Activated CD4-positive, alpha-beta T cell treated with anti-CD3 and anti-CD28 coated beads for 36 hours (primary cell): ENCODE measurements around the gene STX17. TPM values are rescaled to one million over a fixed set of nuclear protein-coding genes. Genes with fewer than 3 reads are reported as not detected.

Source experiments
- ATAC-seq: fragments of 200-7000 bp; cut with Tn5 transposase; one replicate; pipeline ENCODE4 v1.10.0; 2021; ENCODE audit warnings: mild to moderate bottlenecking, moderate library complexity
- CTCF ChIA-PET: fragments of 350-600 bp; sonication (Branson Sonifier 250); formaldehyde crosslinking; loops from one replicate; lab custom pipeline; 2021; ENCODE audit warnings: antibody characterized with exemption; lab: Charles Lee
- POLR2A ChIA-PET: fragments of 350-600 bp; sonication (Branson Sonifier 250); formaldehyde crosslinking; loops from one replicate; lab custom pipeline; 2021; ENCODE audit warnings: antibody characterized with exemption, inconsistent platforms; lab: Charles Lee
- DNase-seq: peaks from one replicate; pipeline ENCODE4 v3.0.0-alpha.2; 2020
- H3K27ac Mint-ChIP-seq: one replicate; pipeline ENCODE4 v1.8.0; 2021; ENCODE audit warnings: mixed read lengths
- H3K27me3 Mint-ChIP-seq: one replicate; pipeline ENCODE4 v1.8.0; 2021; ENCODE audit warnings: mixed read lengths
- H3K36me3 Mint-ChIP-seq: one replicate; pipeline ENCODE4 v1.8.0; 2021; ENCODE audit warnings: low read depth, mixed read lengths
- H3K4me1 Mint-ChIP-seq: one replicate; pipeline ENCODE4 v1.8.0; 2021; ENCODE audit warnings: mixed read lengths
- H3K4me3 Mint-ChIP-seq: one replicate; pipeline ENCODE4 v1.8.0; 2021; ENCODE audit warnings: mild to moderate bottlenecking, moderate library complexity, mixed read lengths
- H3K9me3 Mint-ChIP-seq: one replicate; pipeline ENCODE4 v1.8.0; 2021; ENCODE audit warnings: low read depth, mixed read lengths
- intact Hi-C, 2 experiments: fragments of 100-400 bp; cut with DNase I in 1 of 2; cut with micrococcal nuclease in 1 of 2; formaldehyde crosslinking; loops; one replicate each; pipeline versions ENCODE4 v1.14.2 to v1.15.1; 2022 to 2024; cut with DNase I, micrococcal nuclease
- total RNA-seq, 2 experiments: library from RNA; stranded (reverse); gene quantifications; one replicate each; pipeline ENCODE4 v1.2.3, GENCODE V29; 2021

STX17 gene
- total RNA-seq, 2 experiments from 2014 or later, result 32.8 to 35.2 TPM

DNA sequence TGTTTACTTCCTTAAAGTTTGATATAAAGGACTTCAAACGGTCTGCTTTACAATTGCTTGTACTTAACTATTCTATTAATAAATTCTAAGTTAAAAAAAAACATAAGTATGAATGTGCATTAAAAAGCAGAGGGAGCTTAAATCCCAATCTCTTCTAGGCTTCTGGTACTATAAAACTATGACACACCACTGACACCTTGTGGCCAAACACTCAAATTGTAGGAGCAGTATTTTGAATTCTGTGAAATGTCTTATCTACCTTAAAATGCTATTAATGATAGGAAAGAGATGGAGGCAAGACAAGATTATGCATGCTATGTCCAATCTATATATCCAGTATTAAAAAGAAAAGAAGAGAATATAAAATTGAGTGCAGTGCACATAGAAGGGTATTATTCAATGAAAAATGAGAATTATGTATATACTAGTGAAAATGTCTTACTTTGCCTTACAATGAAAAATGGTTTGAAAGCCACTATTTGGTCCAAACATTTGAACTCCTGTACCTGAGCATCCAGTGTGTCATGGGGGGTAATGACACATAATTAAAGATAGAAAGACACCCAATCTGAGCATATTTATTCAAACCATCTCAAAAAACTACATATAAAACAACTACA is 104.7 kb downstream of the STX17 start:
- DNase-seq (peak; percentile 64), ATAC-seq (peak; percentile 53)
- ChIA-PET CTCF (interaction anchor here (0.6 to 2.6 kb wide), 21 partner anchors 9 to 826 kb away, joined by 3 to 16 read pairs (median 3); partner anchors contain the start of genes ALG2 and SEC61B), POLR2A (no interaction called here)
- no peak overlapping the region for H3K4me3 Mint-ChIP-seq
- intact Hi-C loops, result loop anchor here (1.0 to 5.0 kb wide), 8 partner anchors 187 to 844 kb away; partner anchors contain the start of gene NR4A3 (in 1 of the 2)
- H3K36me3 Mint-ChIP-seq, result peaks cover 43% of the 10 kb centered on the region
- H3K4me1 Mint-ChIP-seq, result no peaks in the 10 kb centered on the region
- no peak overlapping the region for H3K27ac Mint-ChIP-seq
- H3K9me3 Mint-ChIP-seq, result peaks cover 2% of the 10 kb centered on the region
- H3K27me3 Mint-ChIP-seq, result no peaks in the 10 kb centered on the region

- intact Hi-C loops, result loop anchor here (5.0 kb wide), 2 partner anchors 190 to 845 kb away; partner anchors contain the start of gene NR4A3 (in 1 of the 2)
Measured at GRCh38 chr9:100012279-100012678, 105.8 kb downstream of the STX17 start.

GRCh38 chr9:100013573-100013972 is 107.1 kb downstream of the STX17 start:
- Mint-ChIP-seq H3K4me1 (no peaks in the 10 kb centered on the region), H3K4me3 (no peak overlapping the region), H3K36me3 (peaks cover 40% of the 10 kb centered on the region), H3K9me3 (peaks cover 2% of the 10 kb centered on the region), H3K27ac (no peak overlapping the region), H3K27me3 (no peaks in the 10 kb centered on the region)
- CTCF ChIA-PET, result interaction anchor here (0.7 to 1.7 kb wide), 4 partner anchors 13 to 244 kb away, joined by 3 to 9 read pairs (median 4); no protein-coding TSS in a partner anchor
- POLR2A ChIA-PET, result no interaction called here
- DNase-seq (no peak), ATAC-seq (no peak)
- intact Hi-C loops, result loop anchor here (5.0 kb wide), 2 partner anchors 191 to 846 kb away; partner anchors contain the start of gene NR4A3 (in 1 of the 2)

More at GRCh38 chr9:100012279-100012678, 105.8 kb downstream of the STX17 start:
- ChIA-PET CTCF (interaction anchor here (0.6 to 2.6 kb wide), 9 partner anchors 33 to 313 kb away, joined by 3 to 16 read pairs (median 3); no protein-coding TSS in a partner anchor), POLR2A (no interaction called here)
- Mint-ChIP-seq H3K27me3 (no peaks in the 10 kb centered on the region), H3K36me3 (peaks cover 43% of the 10 kb centered on the region), H3K27ac (no peak overlapping the region), H3K4me3 (no peak overlapping the region), H3K9me3 (peaks cover 2% of the 10 kb centered on the region), H3K4me1 (no peaks in the 10 kb centered on the region)
- no peak for DNase-seq
- ATAC-seq, result no peak

DNA sequence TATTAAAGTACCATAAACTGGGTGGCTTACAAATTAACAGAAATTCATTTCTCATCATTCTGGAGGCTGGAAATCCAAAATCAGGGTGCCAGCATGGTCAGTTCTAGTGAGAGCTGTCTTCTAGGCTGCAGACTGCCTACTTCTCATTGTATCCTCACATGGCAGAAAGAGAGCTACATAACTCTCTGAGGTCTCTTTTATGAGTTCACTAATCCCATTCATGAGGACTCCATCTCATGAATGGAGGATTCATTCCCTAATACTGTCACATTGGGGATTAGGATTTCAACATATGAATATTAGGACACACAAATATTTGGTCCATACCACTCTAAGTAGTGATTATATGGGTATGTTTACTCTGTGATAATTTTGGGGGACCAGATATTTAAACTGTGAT is 108.4 kb downstream of the STX17 start:
- no peak for ATAC-seq
- no peaks in the 10 kb centered on the region for H3K4me1 Mint-ChIP-seq
- CTCF ChIA-PET, result interaction anchor here (1.1 to 1.7 kb wide), 2 partner anchors 12 to 28 kb away, joined by 3 to 9 read pairs; no protein-coding TSS in a partner anchor
- no peak overlapping the region for H3K4me3 Mint-ChIP-seq
- intact Hi-C loops, result loop anchor here (5.0 kb wide), 2 partner anchors 193 to 848 kb away; partner anchors contain the start of gene NR4A3 (in 1 of the 2)
- H3K27ac Mint-ChIP-seq, result no peak overlapping the region
- H3K9me3 Mint-ChIP-seq, result peaks cover 2% of the 10 kb centered on the region
- DNase-seq, result no peak
- POLR2A ChIA-PET, result interaction anchor here (0.7 kb wide), 1 partner anchor 177 kb away, joined by 3 read pairs; no protein-coding TSS in a partner anchor
- H3K27me3 Mint-ChIP-seq, result no peaks in the 10 kb centered on the region
- H3K36me3 Mint-ChIP-seq, result peaks cover 43% of the 10 kb centered on the region

- ChIA-PET POLR2A (no interaction called here), CTCF (no interaction called here)
- DNase-seq (no peak), ATAC-seq (no peak)
- Mint-ChIP-seq H3K9me3 (no peaks in the 10 kb centered on the region), H3K27me3 (no peaks in the 10 kb centered on the region), H3K27ac (no peak overlapping the region), H3K4me3 (no peak overlapping the region), H3K36me3 (peaks cover 24% of the 10 kb centered on the region), H3K4me1 (no peaks in the 10 kb centered on the region)
- intact Hi-C loops, result no loop called here
Measured at GRCh38 chr9:100019541-100019940, 113.1 kb downstream of the STX17 start.

Other genes with a start within 250 kb of the STX17 start
- gene NR4A3, start 84.8 kb upstream of the STX17 start, total RNA-seq, result 10 to 100 TPM; 26.7 to 27.5 TPM
- gene ERP44, start 192.3 kb downstream of the STX17 start, total RNA-seq, result 10 to 100 TPM; 12.0 to 12.4 TPM
- gene INVS, start 192.6 kb downstream of the STX17 start, total RNA-seq, result 10 to 100 TPM; 14.1 to 19.3 TPM